M059J (cell line): ENCODE measurements around the gene ERBB4. TPM values are rescaled to one million over a fixed set of nuclear protein-coding genes. Genes with fewer than 3 reads are reported as not detected.

Experiments used
- DNase-seq: peaks from one replicate; pipeline ENCODE4 v3.0.0-alpha.2; 2012; ENCODE audit warnings: low read depth
- total RNA-seq: library from RNA; depleted of rRNA; stranded (reverse); fragments of >200 nt; shearing (Covaris generic); gene quantifications from 2 replicates; pipeline ENCODE4 v1.2.3, GENCODE V29; 2014

Gene ERBB4
- total RNA-seq, 1 experiment from 2014 or later, result not detected

DNA sequence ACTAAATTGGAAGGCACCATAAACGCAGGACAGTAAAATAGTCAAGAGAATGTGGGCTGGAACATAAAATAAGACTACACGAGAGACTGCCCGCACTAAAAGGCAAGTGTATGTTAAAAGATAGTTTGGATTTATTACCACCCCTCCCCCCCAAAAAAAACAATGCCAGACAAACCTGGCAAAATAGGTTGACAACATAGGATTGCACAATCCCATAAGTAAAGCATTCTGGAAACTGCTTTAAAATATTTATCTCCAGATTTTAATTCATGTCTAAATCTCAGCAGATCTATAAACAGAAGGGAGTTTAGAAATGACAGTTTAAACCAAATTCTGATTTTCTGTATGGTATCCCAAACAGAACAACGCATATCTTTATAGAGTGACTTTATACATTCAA, 455.1 kb downstream of the ERBB4 start:
- no peak for DNase-seq

GRCh38 chr2:212078103-212078502, 460.5 kb downstream of the ERBB4 start:
- DNase-seq, result peak; percentile 4

DNA sequence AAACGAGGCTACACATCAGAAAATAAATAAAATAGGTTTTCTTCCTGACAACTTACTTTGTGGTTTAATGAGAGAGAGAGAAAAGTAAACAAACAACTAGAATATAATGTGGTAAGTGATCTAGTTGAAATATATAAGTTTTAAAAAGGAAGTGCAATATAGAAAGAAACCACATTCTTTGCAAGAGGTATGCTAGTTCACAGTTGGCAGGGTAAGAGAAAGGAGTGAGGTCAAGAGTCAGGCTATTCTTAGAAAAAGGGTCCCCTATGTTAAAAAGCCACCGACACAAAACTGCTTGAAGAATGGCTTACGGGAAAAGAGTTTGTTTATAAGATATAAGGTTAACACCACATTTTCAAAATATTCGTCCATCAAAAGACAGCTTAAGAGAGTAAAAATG, 462.1 kb downstream of the ERBB4 start:
- no peak for DNase-seq

DNA sequence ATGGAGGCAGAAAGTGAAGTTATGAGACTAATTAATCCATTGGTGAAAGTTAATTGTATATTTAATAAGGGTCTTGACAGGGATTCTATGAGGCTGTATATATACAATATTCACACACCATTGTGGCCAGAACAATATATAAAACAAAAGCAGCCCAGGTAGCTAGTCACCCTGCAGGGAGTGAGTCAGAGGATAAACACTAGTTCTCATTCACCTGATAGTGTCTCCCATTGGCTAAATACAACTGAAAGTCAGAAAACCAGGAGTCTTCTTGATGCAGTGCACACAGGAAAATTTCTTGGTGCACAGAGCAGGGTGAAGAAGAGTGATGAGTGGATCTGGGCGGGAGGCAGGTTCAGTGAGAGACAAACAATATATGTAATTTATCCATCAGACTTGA, 465.2 kb downstream of the ERBB4 start:
- DNase-seq, result no peak

- no peak for DNase-seq
Observed at GRCh38 chr2:212066546-212066945, 472.1 kb downstream of the ERBB4 start.

- no peak for DNase-seq
Observed at GRCh38 chr2:212064318-212064717, 474.3 kb downstream of the ERBB4 start.

DNA sequence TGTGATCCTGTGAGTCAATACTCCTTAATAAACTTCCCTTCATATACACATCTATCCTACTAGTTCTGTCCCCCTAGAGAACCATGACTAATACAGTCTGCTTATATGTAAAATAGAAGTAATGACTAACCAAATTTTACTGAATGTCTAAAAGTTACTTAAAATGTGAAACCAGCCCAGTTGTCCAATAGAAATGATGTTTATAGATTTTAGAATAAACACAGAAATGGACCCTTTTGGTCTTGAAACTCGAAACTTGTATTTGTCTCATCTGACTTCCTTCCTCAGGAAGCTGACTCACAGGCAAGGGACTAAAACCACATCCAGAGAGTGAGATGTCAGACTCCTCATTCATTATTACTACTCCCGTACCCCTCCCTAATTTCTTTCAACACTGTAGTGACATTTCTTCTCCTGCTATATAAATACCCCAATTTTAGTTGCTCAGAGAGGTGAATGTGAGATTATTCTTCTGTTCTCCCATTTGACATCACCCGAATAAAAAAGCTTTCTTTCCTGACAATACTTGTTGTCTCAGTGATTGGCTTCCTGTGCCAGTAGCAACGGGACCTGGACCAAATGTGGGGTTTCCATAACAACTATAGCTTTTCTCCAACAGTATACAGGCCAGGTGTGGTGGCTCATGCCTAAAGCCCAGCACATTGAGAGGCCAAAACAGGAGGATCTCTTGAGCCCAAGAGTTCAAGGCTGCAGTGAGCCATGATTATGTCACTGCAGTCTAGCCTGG, 486.0 kb downstream of the ERBB4 start:
- peak; percentile 93 for DNase-seq

GRCh38 chr2:212050871-212051270, 487.7 kb downstream of the ERBB4 start:
- no peak for DNase-seq

- no peak for DNase-seq
Observed at GRCh38 chr2:212042562-212042961, 496.0 kb downstream of the ERBB4 start.

- no peak for DNase-seq
Observed at GRCh38 chr2:212037062-212037461, 501.5 kb downstream of the ERBB4 start.

GRCh38 chr2:212034841-212035585, 503.6 kb downstream of the ERBB4 start:
- no peak for DNase-seq

GRCh38 chr2:212033888-212034287, 504.7 kb downstream of the ERBB4 start:
- no peak for DNase-seq

DNA sequence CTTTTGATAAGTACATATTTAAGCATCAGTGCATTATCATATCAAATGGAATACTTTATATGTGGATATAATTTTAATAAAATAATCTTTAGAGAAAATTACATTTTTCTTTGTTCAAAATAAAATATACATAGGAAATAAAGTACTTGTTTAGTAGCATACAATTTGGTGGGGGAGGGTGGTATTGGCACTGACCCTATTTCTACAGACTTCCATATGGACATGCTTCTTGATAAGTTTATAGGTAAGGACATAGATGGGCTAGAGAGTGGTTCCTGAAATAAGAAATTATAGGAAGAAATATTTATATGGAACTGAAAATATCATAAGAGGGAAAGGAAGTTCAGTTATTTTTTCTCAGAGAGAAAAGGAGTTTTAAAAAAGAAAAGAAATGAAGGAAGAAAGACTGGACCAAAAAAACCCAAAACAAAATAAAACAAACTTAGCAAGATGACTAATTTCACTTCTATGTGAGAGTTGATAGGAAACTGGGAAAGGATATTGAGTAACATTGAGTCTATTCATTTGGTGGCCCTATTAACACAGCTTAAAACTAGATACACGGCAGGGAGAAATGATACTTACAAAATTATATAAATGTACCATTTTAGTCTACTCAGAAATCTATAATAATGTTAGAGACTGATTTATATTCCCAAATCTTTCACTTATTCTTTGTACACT, 505.9 kb downstream of the ERBB4 start:
- peak; percentile 68 for DNase-seq

- DNase-seq, result peak; percentile 88
Observed at GRCh38 chr2:212032032-212032431, 506.6 kb downstream of the ERBB4 start.

- no peak for DNase-seq
Observed at GRCh38 chr2:212030709-212031108, 507.9 kb downstream of the ERBB4 start.

GRCh38 chr2:212028798-212029394, 509.7 kb downstream of the ERBB4 start:
- DNase-seq, result no peak

GRCh38 chr2:212027681-212028628, 510.6 kb downstream of the ERBB4 start:
- DNase-seq, result no peak

DNA sequence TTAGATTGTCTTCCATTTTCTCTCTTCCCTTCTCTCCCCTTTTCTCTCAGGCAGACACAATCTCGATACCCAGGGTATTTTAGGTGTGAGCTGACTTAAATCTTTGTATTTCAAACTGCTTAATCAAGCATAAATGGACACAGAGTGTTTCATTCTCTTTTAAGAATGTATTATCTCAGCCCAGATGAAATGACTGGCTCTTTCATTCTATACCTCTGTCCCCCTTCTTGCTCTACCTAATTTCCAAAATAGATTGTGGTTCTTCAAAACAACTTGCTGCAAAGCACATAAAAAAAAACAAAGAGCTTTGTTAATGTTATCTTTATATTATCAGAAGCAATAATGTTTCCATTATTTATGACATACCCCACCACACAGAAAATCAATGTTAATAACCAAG, 514.6 kb downstream of the ERBB4 start:
- no peak for DNase-seq

DNA sequence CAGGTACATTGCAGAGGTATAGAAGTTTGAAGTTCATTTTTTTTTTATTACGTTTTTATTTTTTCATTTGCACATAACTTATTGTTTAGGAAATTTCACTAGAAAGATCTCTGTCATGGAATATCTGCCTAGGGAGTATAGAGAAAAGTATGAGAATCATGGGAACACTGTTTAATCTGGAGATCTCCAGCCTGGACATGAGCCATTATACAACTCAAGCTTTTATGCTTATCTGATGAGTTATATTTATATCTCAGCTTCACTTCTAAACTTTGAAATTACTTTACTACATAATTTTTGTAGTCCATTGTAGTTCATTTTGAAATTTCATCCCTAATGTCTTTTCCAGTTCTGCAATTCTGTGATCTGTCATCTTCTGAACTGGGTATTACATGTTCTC, 515.6 kb downstream of the ERBB4 start:
- DNase-seq, result peak; percentile 19

DNA sequence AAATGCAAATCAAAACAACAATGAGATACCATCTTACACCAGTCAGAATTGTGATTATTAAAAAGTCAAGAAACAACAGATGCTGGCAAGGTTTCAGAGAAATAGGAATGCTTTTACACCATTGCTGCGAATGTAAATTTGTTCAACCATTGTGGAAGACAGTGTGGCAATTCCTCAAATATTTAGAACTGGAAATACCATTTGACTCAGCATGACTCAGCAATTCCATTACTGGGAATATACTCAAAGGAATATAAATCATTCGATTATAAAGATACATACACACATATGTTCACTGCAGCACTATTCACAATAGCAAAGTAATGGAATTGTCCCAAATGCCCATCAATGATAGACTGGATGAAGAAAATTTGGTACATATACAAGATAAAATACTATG, 516.7 kb downstream of the ERBB4 start:
- DNase-seq, result peak; percentile 75

DNA sequence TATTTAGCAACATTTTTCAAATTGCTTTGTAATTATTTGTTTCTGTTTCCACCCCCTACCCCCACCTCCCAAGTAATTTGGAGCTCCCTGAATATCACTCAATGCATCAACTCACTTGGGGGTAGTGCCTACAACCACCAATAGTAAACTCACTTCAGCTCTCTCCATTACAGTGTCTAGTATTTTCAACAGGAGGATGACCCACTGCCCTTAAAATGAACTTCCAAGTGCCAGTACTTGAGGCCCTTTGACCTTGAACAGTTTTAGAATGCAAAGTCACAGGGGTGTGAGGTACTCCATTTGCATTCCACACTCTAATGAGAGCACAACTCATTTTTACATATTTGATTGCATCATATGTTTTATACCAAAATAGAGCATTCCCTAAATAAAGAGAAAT, 523.0 kb downstream of the ERBB4 start:
- DNase-seq, result no peak
